ENCODE data around the gene VSIG10L2. TPM values are rescaled to one million over a fixed set of nuclear protein-coding genes. Genes with fewer than 3 reads are reported as not detected.

The VSIG10L2 gene
- total RNA-seq, 1 experiment from 2014 or later: not detected

GRCh38 chr11:125950178-125950490, 4.3 kb downstream of the VSIG10L2 start:
- no peaks in the 10 kb centered on the region for H3K36me3 ChIP-seq (ENCODE audit: control insufficient read depth in 1 of 2, insufficient read depth in 2 of 2, low read length in 2 of 2)
- CTCF ChIA-PET: no interaction called here
- DNase-seq (ENCODE audit: low read depth, low spot score) (no peak), ATAC-seq (no peak)
- peaks cover 7 to 10% of the 10 kb centered on the region in 2 experiments for H3K4me1 ChIP-seq (ENCODE audit: control insufficient read depth in 1 of 2, insufficient read depth in 2 of 2, low read length in 2 of 2)
- H3K4me2 ChIP-seq (ENCODE audit: low read length): no peak overlapping the region
- no peak overlapping the region for H3K27ac ChIP-seq (ENCODE audit: low read depth, low read length)
- H2AFZ ChIP-seq (ENCODE audit: low read depth, low read length, poor library complexity, severe bottlenecking): no peak overlapping the region
- no peaks in the 10 kb centered on the region for H3K9me2 ChIP-seq (ENCODE audit: insufficient read depth)
- no TSS peak for BruUV-seq (replicated peaks)
- intact Hi-C loops (cut with micrococcal nuclease): no loop called here
- H3K9me3 ChIP-seq (ENCODE audit: control insufficient read depth in 1 of 2, insufficient read depth in 1 of 2, low read depth in 1 of 2, low read length in 2 of 2): no peaks in the 10 kb centered on the region
- no peaks in the 10 kb centered on the region for H3K79me2 ChIP-seq (ENCODE audit: insufficient read depth, low read length)
- no peak overlapping the region for H3K9ac ChIP-seq (ENCODE audit: low read length)
- no peak overlapping the region for H3K4me3 ChIP-seq (replicated peaks in 1 of 2; ENCODE audit: low read depth in 1 of 2, low read length in 2 of 2)
- H4K20me1 ChIP-seq (ENCODE audit: insufficient read depth): no peaks in the 10 kb centered on the region
- POLR2A ChIA-PET: no interaction called here
- H3K27me3 ChIP-seq (ENCODE audit: insufficient read depth, low read length): no peaks in the 10 kb centered on the region
- RAD21 ChIA-PET (ENCODE audit: low non-redundant PET in 1 of 2, low total read pairs in 2 of 2, uncharacterized antibody in 2 of 2, unreplicated experiment in 2 of 2): no interaction called here
- TF ChIP-seq SP1 (IDR thresholded peaks at IDR 0.05; ENCODE audit: low read depth) (no peak), EZH2 (IDR thresholded peaks at IDR 0.05) (no peak), ZNF274 (IDR thresholded peaks at IDR 0.05; ENCODE audit: low read depth, low read length) (no peak), ATF3 (IDR thresholded peaks at IDR 0.05) (no peak), FOSL1 (IDR thresholded peaks at IDR 0.05; ENCODE audit: low read depth) (no peak), REST (IDR thresholded peaks at IDR 0.05; ENCODE audit: low read depth) (no peak), TCF7L2 (IDR thresholded peaks at IDR 0.05; ENCODE audit: borderline replicate concordance, extremely low read depth, insufficient read depth, insufficient read length) (no peak), CEBPB (IDR thresholded peaks at IDR 0.05; ENCODE audit: low read depth) (no peak), EGR1 (IDR thresholded peaks at IDR 0.05; ENCODE audit: low read depth) (no peak), POLR2AphosphoS5 (IDR thresholded peaks at IDR 0.05; ENCODE audit: low read depth, low read length) (no peak), EZH2phosphoT487 (IDR thresholded peaks at IDR 0.05; ENCODE audit: borderline replicate concordance) (no peak), CBX3 (IDR thresholded peaks at IDR 0.05; ENCODE audit: low read depth) (no peak), CTCF (IDR thresholded peaks at IDR 0.05 in 2 of 3, conservative IDR thresholded peaks at IDR 0.05 in 1 of 3; ENCODE audit: borderline replicate concordance in 1 of 3, insufficient read depth in 1 of 3, low read depth in 2 of 3, low read length in 2 of 3) (no peak), ZFX (IDR thresholded peaks at IDR 0.05) (no peak)
